ENCODE results near the gene PRR29. TPM values are rescaled to one million over a fixed set of nuclear protein-coding genes. Genes with fewer than 3 reads are reported as not detected.

PRR29 gene
- total RNA-seq, 2 donors from 2014 or later: 2.9 to 3.2 TPM

DNA sequence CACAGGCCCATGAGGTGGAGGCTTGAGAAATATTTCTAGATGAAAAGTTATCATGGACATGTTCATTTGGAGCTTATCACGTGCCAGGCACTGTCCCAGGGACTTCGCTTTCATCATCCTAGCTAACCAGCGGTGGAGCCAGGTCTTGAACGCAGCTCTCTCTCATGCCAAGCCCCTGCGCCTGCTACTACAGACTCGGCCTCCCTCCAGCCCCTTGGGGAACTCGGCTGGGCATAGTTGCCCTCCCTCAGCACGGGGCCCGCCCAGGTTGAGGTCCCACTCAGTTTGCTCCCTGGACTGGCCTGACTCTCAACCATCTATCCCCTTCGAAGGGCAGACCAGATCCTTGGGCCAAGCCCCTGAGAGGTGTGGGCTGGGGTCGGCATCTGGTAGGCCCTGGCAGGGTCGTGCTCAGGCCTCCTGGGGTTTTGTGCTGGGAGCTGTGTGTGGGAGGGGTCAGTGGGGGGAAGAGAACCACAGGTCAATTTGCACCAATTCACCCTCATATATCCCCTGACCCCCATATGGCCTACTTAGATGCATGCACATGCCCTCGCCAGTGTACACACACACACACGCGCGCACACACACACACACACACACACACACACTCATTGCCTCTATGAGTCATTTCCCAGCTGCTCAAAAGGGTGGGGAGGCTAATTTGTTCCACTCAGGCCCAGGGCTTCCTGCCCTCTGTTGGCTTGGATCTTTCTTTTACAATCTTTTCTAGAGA, 13.3 kb upstream of the PRR29 start:
- H3K27me3 Mint-ChIP-seq: no peaks in the 10 kb centered on the region
- peak overlapping the region; percentile 59 for H3K4me3 Mint-ChIP-seq
- no peaks in the 10 kb centered on the region for H3K9me3 Mint-ChIP-seq
- H3K4me1 Mint-ChIP-seq: peaks cover 10% of the 10 kb centered on the region
- ATAC-seq (replicated peaks): peak; percentile 98
- H3K27ac Mint-ChIP-seq: peak overlapping the region; percentile 93
- H3K36me3 Mint-ChIP-seq (ENCODE audit: low read depth): no peaks in the 10 kb centered on the region

DNA sequence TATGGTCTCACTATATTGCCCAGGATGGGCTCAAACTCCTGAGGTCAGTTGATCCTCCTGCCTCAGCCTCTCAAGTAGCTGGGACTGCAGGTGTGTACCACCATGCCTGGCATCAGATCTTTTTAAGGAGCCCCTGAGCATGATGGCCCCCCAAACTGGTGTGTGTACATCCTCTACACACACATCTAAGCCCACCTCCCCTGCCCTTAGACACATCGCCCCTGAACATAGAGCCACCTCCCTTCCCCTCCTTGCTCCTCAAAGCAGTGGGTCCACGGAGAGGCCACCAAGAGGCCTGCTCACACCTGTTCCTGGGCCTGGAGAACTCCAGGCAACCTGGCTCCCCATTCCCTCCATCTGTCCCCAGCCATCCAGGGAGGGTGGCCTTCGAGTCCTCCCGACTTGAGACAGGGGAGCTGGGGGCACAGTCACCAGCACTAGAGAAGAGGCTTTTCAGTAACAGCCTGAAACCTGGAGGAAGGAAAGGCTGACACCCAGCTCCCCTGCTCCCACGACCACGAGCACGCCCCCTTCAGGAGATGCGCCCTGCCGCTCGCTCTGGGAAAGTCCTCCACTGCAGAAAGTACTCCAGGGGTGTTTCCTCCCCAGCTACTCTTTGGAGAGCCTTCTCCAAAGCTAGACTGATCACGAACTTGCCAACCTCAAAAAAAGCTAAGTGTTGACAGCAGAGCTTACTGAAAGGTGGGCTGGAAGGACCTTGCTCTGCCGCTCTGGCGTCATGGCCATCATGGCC, 12.6 kb upstream of the PRR29 start:
- Mint-ChIP-seq H3K4me1 (peaks cover 15% of the 10 kb centered on the region), H3K27me3 (no peaks in the 10 kb centered on the region), H3K27ac (peak overlapping the region; percentile 93), H3K36me3 (ENCODE audit: low read depth) (no peaks in the 10 kb centered on the region), H3K9me3 (no peaks in the 10 kb centered on the region), H3K4me3 (peak overlapping the region; percentile 59)
- peak; percentile 17 for ATAC-seq (replicated peaks)

DNA sequence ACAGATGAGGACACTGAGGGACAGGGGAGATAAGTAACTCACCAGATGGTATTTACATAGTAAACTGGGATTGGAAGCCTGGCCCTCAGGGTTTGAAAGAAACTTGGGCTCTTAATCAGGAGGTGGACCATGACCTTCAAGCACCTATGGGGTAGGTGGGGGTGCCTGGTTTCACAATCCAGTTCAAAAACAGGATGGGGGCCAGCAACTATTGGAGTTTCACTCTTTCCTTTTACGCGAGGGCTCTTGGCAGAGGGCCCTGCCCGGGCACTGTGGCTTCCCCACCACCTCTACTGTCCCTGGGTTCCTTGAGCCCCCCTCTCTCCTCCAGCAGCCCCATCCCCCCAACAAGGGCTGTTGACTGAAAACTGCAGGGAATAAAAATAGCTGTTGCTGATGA, 11.3 kb upstream of the PRR29 start:
- no peaks in the 10 kb centered on the region for H3K27me3 Mint-ChIP-seq
- no peaks in the 10 kb centered on the region for H3K36me3 Mint-ChIP-seq (ENCODE audit: low read depth)
- ATAC-seq (replicated peaks): no peak
- H3K4me1 Mint-ChIP-seq: peaks cover 20% of the 10 kb centered on the region
- H3K4me3 Mint-ChIP-seq: no peak overlapping the region
- no peaks in the 10 kb centered on the region for H3K9me3 Mint-ChIP-seq
- peak overlapping the region; percentile 65 for H3K27ac Mint-ChIP-seq

GRCh38 chr17:63987221-63988126, 10.7 kb upstream of the PRR29 start:
- H3K27ac Mint-ChIP-seq: peak overlapping the region; percentile 81
- no peaks in the 10 kb centered on the region for H3K9me3 Mint-ChIP-seq
- no peaks in the 10 kb centered on the region for H3K36me3 Mint-ChIP-seq (ENCODE audit: low read depth)
- H3K27me3 Mint-ChIP-seq: no peaks in the 10 kb centered on the region
- H3K4me1 Mint-ChIP-seq: peaks cover 24% of the 10 kb centered on the region
- no peak overlapping the region for H3K4me3 Mint-ChIP-seq
- ATAC-seq (replicated peaks): no peak

DNA sequence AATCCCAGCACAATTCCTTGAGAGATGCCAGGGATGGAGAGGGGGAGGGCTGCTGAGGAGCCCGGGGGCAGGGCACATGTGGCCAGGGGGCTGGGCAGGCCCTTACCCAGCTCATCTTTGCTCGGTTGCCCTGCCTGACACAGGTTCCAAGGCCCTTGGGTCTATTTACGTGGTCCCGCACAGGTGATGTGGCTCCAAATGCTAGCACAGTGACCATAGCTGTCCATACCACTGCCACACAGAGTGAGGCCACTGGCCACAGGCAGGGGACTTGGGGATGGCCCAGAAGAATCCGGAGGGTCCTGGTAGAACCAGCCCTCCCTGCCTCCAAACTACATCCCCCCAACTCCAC, 10.0 kb upstream of the PRR29 start:
- H3K4me1 Mint-ChIP-seq: peaks cover 29% of the 10 kb centered on the region
- no peaks in the 10 kb centered on the region for H3K27me3 Mint-ChIP-seq
- H3K4me3 Mint-ChIP-seq: no peak overlapping the region
- ATAC-seq (replicated peaks): no peak
- H3K36me3 Mint-ChIP-seq (ENCODE audit: low read depth): no peaks in the 10 kb centered on the region
- H3K27ac Mint-ChIP-seq: peak overlapping the region; percentile 81
- H3K9me3 Mint-ChIP-seq: no peaks in the 10 kb centered on the region

- no peak for ATAC-seq (replicated peaks)
- Mint-ChIP-seq H3K27me3 (no peaks in the 10 kb centered on the region), H3K4me3 (no peak overlapping the region), H3K27ac (no peak overlapping the region), H3K4me1 (peaks cover 29% of the 10 kb centered on the region), H3K36me3 (ENCODE audit: low read depth) (no peaks in the 10 kb centered on the region), H3K9me3 (no peaks in the 10 kb centered on the region)
Measured at GRCh38 chr17:63988741-63989621, 9.2 kb upstream of the PRR29 start.

- H3K4me1 Mint-ChIP-seq: peaks cover 28% of the 10 kb centered on the region
- H3K9me3 Mint-ChIP-seq: no peaks in the 10 kb centered on the region
- ATAC-seq (replicated peaks): no peak
- H3K4me3 Mint-ChIP-seq: peak overlapping the region; percentile 59
- H3K27me3 Mint-ChIP-seq: no peaks in the 10 kb centered on the region
- no peaks in the 10 kb centered on the region for H3K36me3 Mint-ChIP-seq (ENCODE audit: low read depth)
- H3K27ac Mint-ChIP-seq: no peak overlapping the region
Measured at GRCh38 chr17:63989622-63990345, 8.4 kb upstream of the PRR29 start.

- H3K4me3 Mint-ChIP-seq: peak overlapping the region; percentile 59
- H3K4me1 Mint-ChIP-seq: peaks cover 26% of the 10 kb centered on the region
Measured at GRCh38 chr17:63991611-63992010, 6.5 kb upstream of the PRR29 start.

DNA sequence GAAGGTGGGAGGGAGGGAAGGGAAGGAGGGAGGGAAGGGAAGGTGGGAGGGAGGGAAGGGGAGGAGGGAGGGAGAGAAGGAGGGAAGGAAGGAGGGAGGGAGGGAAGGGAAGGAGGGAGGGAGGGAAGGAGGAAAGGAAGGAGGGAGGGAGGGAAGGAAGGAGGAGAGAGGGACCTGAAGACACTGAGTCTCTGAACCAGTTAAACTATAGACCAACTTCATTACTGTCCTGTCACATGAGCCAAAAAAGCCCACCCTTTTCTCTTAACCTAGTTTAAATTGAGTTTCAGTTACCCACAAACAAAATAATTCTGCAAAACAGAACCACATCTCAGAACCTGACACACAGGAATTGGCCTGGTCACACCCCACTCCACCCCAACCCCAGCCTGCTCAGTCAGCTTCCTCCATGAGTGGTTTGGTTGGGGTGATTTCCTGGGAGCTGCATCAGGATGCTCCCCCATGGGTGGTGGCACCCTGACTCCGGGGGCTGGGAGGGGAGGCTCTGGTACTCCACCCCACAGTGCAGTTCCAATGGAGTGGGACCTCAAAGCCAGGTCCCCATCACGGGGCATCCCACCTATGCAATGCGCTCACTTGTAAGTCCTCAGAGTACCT, 4.7 kb upstream of the PRR29 start:
- Mint-ChIP-seq H3K4me3 (no peak overlapping the region), H3K36me3 (ENCODE audit: low read depth) (no peaks in the 10 kb centered on the region), H3K9me3 (no peaks in the 10 kb centered on the region), H3K27ac (no peak overlapping the region), H3K27me3 (no peaks in the 10 kb centered on the region), H3K4me1 (peaks cover 32% of the 10 kb centered on the region)
- no peak for ATAC-seq (replicated peaks)

More at GRCh38 chr17:63991611-63992010, 6.5 kb upstream of the PRR29 start:
- no peak for ATAC-seq (replicated peaks)
- Mint-ChIP-seq H3K27ac (peak overlapping the region; percentile 75), H3K9me3 (no peaks in the 10 kb centered on the region), H3K27me3 (no peaks in the 10 kb centered on the region), H3K36me3 (ENCODE audit: low read depth) (no peaks in the 10 kb centered on the region)

GRCh38 chr17:63995626-63996025, 2.5 kb upstream of the PRR29 start:
- no peaks in the 10 kb centered on the region for H3K9me3 Mint-ChIP-seq
- ATAC-seq (replicated peaks): no peak
- H3K4me3 Mint-ChIP-seq: no peak overlapping the region
- peaks cover 32% of the 10 kb centered on the region for H3K4me1 Mint-ChIP-seq
- no peaks in the 10 kb centered on the region for H3K36me3 Mint-ChIP-seq (ENCODE audit: low read depth)
- H3K27ac Mint-ChIP-seq: peak overlapping the region; percentile 21
- no peaks in the 10 kb centered on the region for H3K27me3 Mint-ChIP-seq

DNA sequence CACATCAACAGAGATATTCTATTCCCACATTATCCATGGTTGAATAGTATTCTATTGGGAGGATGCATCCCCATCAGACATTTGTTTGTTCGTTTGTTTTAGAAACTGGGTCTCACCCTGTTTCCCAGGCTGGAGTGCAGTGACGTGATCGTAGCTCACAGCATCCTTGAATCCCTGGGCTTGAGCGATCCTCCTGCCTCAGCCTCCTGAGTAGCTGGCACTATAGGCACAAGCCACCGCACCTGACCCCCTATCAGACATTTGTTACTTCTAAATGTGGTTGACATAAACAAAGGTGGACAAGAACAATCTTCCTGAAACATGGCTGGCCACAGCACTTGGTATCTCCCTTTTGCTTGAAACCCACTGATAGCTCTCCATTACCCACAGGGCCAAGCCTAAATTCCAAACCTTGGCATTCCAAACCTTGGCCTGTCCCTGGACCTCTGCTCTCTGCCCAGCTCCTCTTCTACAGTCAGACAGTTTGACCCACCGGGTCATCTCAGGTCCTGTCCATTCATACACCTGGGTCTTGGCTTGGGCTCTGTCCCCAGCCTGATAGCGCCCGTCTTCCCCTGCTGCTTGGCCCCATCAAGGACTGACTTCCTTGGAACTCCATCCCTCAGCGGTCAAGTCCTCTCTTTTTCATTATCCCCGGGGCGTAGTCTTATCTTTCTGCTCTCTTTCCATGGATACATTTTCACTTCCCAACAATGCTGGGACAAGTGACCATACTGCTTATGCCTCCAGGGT, 1.5 kb upstream of the PRR29 start:
- H3K36me3 Mint-ChIP-seq (ENCODE audit: low read depth): no peaks in the 10 kb centered on the region
- H3K4me1 Mint-ChIP-seq: peaks cover 29% of the 10 kb centered on the region
- no peak for ATAC-seq (replicated peaks)
- H3K27me3 Mint-ChIP-seq: no peaks in the 10 kb centered on the region
- peak overlapping the region; percentile 82 for H3K4me3 Mint-ChIP-seq
- H3K9me3 Mint-ChIP-seq: no peaks in the 10 kb centered on the region
- H3K27ac Mint-ChIP-seq: no peak overlapping the region

DNA sequence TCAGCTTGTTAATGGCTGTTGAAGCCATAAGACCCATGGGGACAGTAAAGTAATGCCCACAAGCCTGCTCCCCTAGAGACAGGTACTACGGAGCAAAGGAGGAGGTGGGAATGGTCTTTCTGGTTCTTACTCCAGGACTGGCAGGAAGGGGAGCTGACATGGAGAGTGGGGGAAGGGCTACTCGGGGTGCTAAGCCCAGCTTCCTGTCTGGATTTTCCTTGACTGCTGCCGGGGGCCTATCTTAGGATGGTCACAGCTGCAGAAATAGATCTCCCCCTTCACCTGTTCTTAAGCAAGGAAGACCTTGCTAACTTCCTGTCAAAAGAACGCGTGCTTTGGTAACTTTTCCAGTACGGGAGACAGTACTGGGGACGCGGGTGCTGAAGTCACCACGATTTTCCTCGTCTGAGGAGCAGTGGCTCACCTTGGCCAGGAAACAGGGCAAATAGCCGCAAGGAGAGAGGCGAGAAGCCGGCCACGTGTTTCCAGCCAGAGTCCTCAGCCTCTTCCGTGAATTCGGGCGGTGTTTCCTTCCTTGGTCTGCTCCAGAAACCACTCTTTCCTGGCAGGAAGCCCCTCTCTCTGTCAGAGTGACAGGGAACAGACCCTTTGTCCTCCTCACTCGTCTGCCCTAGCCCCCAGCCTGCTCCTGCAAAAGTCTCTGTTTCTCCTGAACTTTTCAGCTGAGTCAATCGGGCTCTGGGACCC, 656 bp upstream of the PRR29 start:
- Mint-ChIP-seq H3K27me3 (no peaks in the 10 kb centered on the region), H3K27ac (peak overlapping the region; percentile 9), H3K4me3 (peak overlapping the region; percentile 82), H3K4me1 (peaks cover 23% of the 10 kb centered on the region), H3K36me3 (ENCODE audit: low read depth) (no peaks in the 10 kb centered on the region), H3K9me3 (no peaks in the 10 kb centered on the region)
- ATAC-seq (replicated peaks): no peak

Measured in activated T-helper 17 cell treated with anti-CD3 and anti-CD28 coated beads, Interleukin-2, amount 50 U/mL, for 72 hours (primary cell).